CD4-positive, CD25-positive, alpha-beta regulatory T cell (primary cell): ENCODE data around the gene ABCA13. TPM values are rescaled to one million over a fixed set of nuclear protein-coding genes. Genes with fewer than 3 reads are reported as not detected.

Experiments used
- ATAC-seq, 2 donors: fragments of 150-1000 bp; cut with Tn5 transposase; one replicate each; pipeline ENCODE4 v1.10.0; 2021; ENCODE audit warnings: low read depth in 2 of 2, moderate number of reproducible peaks in 2 of 2, moderate library complexity in 1 of 2
- DNase-seq, 3 donors: peaks; one replicate each; pipeline versions ENCODE4 v3.0.0 to v3.0.0-alpha.2; 2012 to 2022; ENCODE audit warnings: mixed read lengths in 1 of 3
- H3K27ac ChIP-seq: one replicate; pipeline ENCODE4 v1.7.0; 2013; ENCODE audit warnings: mild to moderate bottlenecking, low read length; ENCODE audit not compliant: insufficient read depth, poor library complexity, severe bottlenecking
- H3K27me3 ChIP-seq: one replicate; pipeline ENCODE4 v1.7.0; 2013; ENCODE audit warnings: low read length; ENCODE audit not compliant: control insufficient read depth, insufficient read depth
- H3K36me3 ChIP-seq: one replicate; pipeline ENCODE4 v1.7.0; 2013; ENCODE audit warnings: mild to moderate bottlenecking, low read length, moderate library complexity; ENCODE audit not compliant: control insufficient read depth, insufficient read depth
- H3K4me1 ChIP-seq: 2 replicates; pipeline ENCODE4 v1.7.0; 2013; ENCODE audit warnings: mild to moderate bottlenecking, low read length; ENCODE audit not compliant: insufficient read depth, control insufficient read depth, poor library complexity, severe bottlenecking
- H3K4me3 ChIP-seq: one replicate; pipeline ENCODE4 v1.7.0; 2013; ENCODE audit warnings: low read depth, mild to moderate bottlenecking, low read length, moderate library complexity
- H3K9me3 ChIP-seq, 2 experiments: 1 replicate in 1 of 2; 2 replicates in 1 of 2; pipeline ENCODE4 v1.7.0; 2013; ENCODE audit warnings: low read length in 2 of 2, mild to moderate bottlenecking in 1 of 2, moderate library complexity in 1 of 2; ENCODE audit not compliant: control insufficient read depth in 2 of 2
- H3K27ac Mint-ChIP-seq, 3 donors: one replicate each; pipeline ENCODE4 v1.8.0; 2020 to 2022; ENCODE audit warnings: mild to moderate bottlenecking in 3 of 3, mixed read lengths in 3 of 3, moderate library complexity in 2 of 3
- H3K27me3 Mint-ChIP-seq: one replicate; pipeline ENCODE4 v1.8.0; 2022; ENCODE audit warnings: mild to moderate bottlenecking, mixed read lengths
- H3K36me3 Mint-ChIP-seq: one replicate; pipeline ENCODE4 v1.8.0; 2020; ENCODE audit warnings: mixed read lengths
- H3K4me1 Mint-ChIP-seq, 4 donors: one replicate each; pipeline ENCODE4 v1.8.0; 2020 to 2022; ENCODE audit warnings: mixed read lengths in 4 of 4, mild to moderate bottlenecking in 1 of 4
- H3K4me3 Mint-ChIP-seq, 4 donors: one replicate each; pipeline ENCODE4 v1.8.0; 2020 to 2022; ENCODE audit warnings: mild to moderate bottlenecking in 4 of 4, mixed read lengths in 4 of 4, moderate library complexity in 3 of 4
- H3K9me3 Mint-ChIP-seq, 7 donors: one replicate each; pipeline ENCODE4 v1.8.0; 2020 to 2022; ENCODE audit warnings: mixed read lengths in 7 of 7, mild to moderate bottlenecking in 3 of 7, moderate library complexity in 2 of 7
- polyA plus RNA-seq, 4 donors: library from polyadenylated mRNA; unstranded; fragments of 300-500 nt; fragmentation: Illumina TruSeq; gene quantifications; one replicate each; pipeline ENCODE4 v1.2.3, GENCODE V29; 2021
- total RNA-seq: library from RNA; stranded (reverse); gene quantifications from one replicate; pipeline ENCODE4 v1.2.3, GENCODE V29; 2022

ABCA13 gene
- total and polyA plus RNA-seq, 5 donors from 2014 or later: 1.1 TPM; not detected in 4

DNA sequence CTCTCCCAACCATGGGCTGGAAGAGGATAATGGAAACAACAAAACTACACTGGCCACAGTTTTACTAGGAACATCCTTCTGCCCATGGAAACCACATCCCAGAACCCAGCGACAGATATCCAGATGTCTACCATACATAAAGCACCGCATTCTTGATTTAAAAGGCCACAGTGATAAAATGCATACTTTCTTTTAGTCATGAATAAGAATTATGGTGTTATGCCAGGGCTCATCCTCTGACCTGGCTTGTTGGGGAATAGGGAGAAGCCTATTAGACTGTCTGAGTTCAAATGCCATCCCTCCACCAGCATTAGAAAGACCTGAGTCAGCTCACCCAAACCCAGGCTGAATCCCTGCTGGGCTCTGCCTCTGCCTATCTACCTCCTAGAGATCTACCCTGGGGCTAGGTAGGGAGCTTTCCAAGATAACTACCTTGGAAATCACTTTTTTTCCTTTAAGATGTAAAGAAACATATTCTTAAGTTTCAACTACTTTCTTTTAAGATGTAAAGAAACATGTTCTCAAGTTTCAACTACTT lies 5.2 kb downstream of the ABCA13 start:
- no peaks in the 10 kb centered on the region for H3K36me3 ChIP-seq
- ATAC-seq (no peak), DNase-seq (no peak)
- H3K4me3 ChIP-seq: no peak overlapping the region
- Mint-ChIP-seq H3K27me3 (no peaks in the 10 kb centered on the region), H3K4me3 (no peak overlapping the region), H3K36me3 (no peaks in the 10 kb centered on the region), H3K27ac (no peak overlapping the region), H3K9me3 (no peaks in the 10 kb centered on the region), H3K4me1 (no peaks in the 10 kb centered on the region)
- H3K27me3 ChIP-seq: no peaks in the 10 kb centered on the region
- no peaks in the 10 kb centered on the region for H3K9me3 ChIP-seq
- no peak overlapping the region for H3K27ac ChIP-seq
- H3K4me1 ChIP-seq: no peaks in the 10 kb centered on the region

DNA sequence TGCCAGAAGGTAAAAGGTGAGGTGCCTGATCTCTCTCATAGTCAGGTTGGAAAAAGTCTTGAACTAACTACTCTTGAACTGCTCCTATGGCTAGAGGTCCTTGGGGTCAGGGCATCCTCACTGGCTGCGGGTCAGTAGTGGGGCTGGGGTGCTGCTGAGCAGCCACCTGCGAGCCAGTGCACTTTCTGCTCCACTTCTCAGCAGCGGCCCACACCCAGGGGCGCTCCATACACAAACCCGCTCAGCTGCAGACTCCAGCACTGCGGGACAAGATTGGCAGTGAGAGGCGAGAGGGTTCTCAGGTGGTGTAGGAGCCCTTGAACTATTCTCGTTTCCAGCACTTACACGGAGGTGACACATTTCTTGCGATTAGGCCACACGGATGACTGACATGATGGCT lies 6.0 kb downstream of the ABCA13 start:
- no peaks in the 10 kb centered on the region for H3K36me3 ChIP-seq
- DNase-seq (no peak), ATAC-seq (no peak)
- H3K9me3 ChIP-seq: no peaks in the 10 kb centered on the region
- no peaks in the 10 kb centered on the region for H3K4me1 Mint-ChIP-seq
- H3K9me3 Mint-ChIP-seq: no peaks in the 10 kb centered on the region
- H3K27ac Mint-ChIP-seq: no peak overlapping the region
- no peak overlapping the region for H3K4me3 ChIP-seq
- no peaks in the 10 kb centered on the region for H3K36me3 Mint-ChIP-seq
- no peaks in the 10 kb centered on the region for H3K27me3 Mint-ChIP-seq
- no peaks in the 10 kb centered on the region for H3K4me1 ChIP-seq
- no peak overlapping the region for H3K27ac ChIP-seq
- no peaks in the 10 kb centered on the region for H3K27me3 ChIP-seq
- no peak overlapping the region for H3K4me3 Mint-ChIP-seq

- Histone ChIP-seq H3K4me3 (no peak overlapping the region), H3K36me3 (no peaks in the 10 kb centered on the region), H3K27ac (no peak overlapping the region), H3K27me3 (no peaks in the 10 kb centered on the region), H3K4me1 (no peaks in the 10 kb centered on the region), H3K9me3 (no peaks in the 10 kb centered on the region)
- H3K27ac Mint-ChIP-seq: no peak overlapping the region
- ATAC-seq: no peak
- H3K9me3 Mint-ChIP-seq: no peaks in the 10 kb centered on the region
- no peak overlapping the region for H3K4me3 Mint-ChIP-seq
- H3K27me3 Mint-ChIP-seq: peaks cover 5% of the 10 kb centered on the region
- H3K4me1 Mint-ChIP-seq: no peaks in the 10 kb centered on the region
- DNase-seq: no peak
- H3K36me3 Mint-ChIP-seq: no peaks in the 10 kb centered on the region
Measured at GRCh38 chr7:48179496-48180030, 8.3 kb downstream of the ABCA13 start.

DNA sequence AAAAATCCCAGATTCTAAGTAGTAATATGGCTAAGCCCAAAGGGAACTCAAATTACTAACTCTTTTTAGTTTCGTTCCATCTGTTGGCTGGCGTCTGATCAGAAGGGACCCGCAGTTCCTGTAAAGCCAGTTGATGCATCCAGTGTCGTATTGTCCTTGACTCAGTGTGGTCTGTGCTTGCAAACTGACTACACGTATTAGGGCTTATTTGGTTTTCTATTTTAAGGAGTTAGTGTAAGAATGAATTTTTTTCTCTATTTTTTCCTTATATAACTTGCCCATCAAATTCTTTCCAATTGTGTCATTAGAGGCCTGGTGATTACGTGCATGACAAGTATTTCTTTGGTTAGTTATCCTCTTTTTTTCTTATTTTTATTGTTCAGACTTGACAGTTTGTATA lies 9.7 kb downstream of the ABCA13 start:
- ATAC-seq (no peak), DNase-seq (no peak)
- Mint-ChIP-seq H3K27me3 (peaks cover 5% of the 10 kb centered on the region), H3K27ac (no peak overlapping the region), H3K4me3 (no peak overlapping the region), H3K36me3 (no peaks in the 10 kb centered on the region), H3K9me3 (no peaks in the 10 kb centered on the region), H3K4me1 (no peaks in the 10 kb centered on the region)
- Histone ChIP-seq H3K27me3 (no peaks in the 10 kb centered on the region), H3K4me3 (no peak overlapping the region), H3K9me3 (no peaks in the 10 kb centered on the region), H3K27ac (no peak overlapping the region), H3K36me3 (no peaks in the 10 kb centered on the region), H3K4me1 (no peaks in the 10 kb centered on the region)

DNA sequence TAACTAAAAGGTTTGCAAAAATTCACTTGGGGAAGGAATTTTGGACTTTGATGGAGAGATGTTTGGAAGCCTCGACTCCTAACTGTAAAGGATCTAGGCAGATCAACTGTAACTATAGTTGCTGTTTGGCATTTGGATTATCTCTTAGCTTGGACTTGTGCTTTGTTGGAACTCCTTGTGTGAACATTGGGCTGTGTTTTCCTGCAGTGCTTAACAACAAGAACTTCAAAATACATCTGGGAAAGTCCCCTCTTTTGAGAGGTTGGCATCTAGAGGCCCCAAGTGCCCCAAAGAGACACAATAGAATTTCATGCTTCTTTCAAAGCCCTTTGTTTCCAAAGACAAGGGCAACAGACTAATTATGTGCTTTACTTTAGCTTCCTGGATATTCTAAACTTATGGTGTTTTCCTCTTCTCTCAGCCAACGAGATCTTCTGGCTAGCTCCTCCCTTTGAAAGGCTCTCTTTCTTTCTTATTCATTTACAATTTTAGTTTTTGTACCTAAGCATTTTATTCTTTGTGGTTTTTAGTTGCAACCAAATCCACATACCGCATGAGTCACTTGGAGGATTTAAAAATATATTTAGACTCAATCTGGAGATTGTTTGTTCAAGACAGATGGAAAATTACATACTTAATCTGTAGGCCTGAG lies 11.6 kb downstream of the ABCA13 start:
- no peak overlapping the region for H3K27ac Mint-ChIP-seq
- H3K27me3 Mint-ChIP-seq: peaks cover 8% of the 10 kb centered on the region
- H3K9me3 Mint-ChIP-seq: peaks cover 0 to 3% (median 0%) of the 10 kb centered on the region in 7 donors

DNA sequence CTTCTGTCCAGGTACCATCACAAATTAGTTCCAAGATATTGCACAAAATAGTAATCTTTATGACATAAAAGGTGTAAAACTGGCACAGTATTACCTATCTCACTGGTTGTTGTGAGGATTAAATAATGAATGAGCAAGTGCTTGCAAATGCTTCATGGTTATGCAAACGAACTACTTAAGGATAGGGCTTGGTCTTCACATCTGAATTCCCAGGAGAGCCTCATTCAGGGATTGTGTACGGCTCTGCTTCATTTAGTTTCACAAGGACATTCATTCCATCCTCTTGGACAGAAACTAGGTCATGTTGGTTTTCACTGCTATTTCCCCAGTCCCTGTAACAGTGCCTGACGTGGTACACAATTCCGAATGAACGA lies 12.1 kb downstream of the ABCA13 start:
- no peak overlapping the region for H3K27ac Mint-ChIP-seq
- peaks cover 0 to 4% (median 0%) of the 10 kb centered on the region in 7 donors for H3K9me3 Mint-ChIP-seq
- no peaks in the 10 kb centered on the region for H3K4me1 Mint-ChIP-seq
- H3K36me3 ChIP-seq: no peaks in the 10 kb centered on the region
- H3K27ac ChIP-seq: no peak overlapping the region
- no peaks in the 10 kb centered on the region for H3K4me1 ChIP-seq
- no peak for ATAC-seq
- H3K4me3 ChIP-seq: no peak overlapping the region
- DNase-seq: no peak
- peaks cover 10% of the 10 kb centered on the region for H3K27me3 Mint-ChIP-seq
- H3K36me3 Mint-ChIP-seq: no peaks in the 10 kb centered on the region
- no peaks in the 10 kb centered on the region for H3K9me3 ChIP-seq
- peaks cover 4% of the 10 kb centered on the region for H3K27me3 ChIP-seq
- no peak overlapping the region for H3K4me3 Mint-ChIP-seq

More for the DNA sequence above, 11.6 kb downstream of the ABCA13 start:
- H3K4me1 Mint-ChIP-seq: no peaks in the 10 kb centered on the region
- H3K36me3 Mint-ChIP-seq: no peaks in the 10 kb centered on the region
- DNase-seq: no peak
- ATAC-seq: no peak
- no peak overlapping the region for H3K4me3 ChIP-seq
- H3K27me3 ChIP-seq: no peaks in the 10 kb centered on the region
- no peaks in the 10 kb centered on the region for H3K4me1 ChIP-seq
- H3K9me3 ChIP-seq: no peaks in the 10 kb centered on the region
- no peak overlapping the region for H3K4me3 Mint-ChIP-seq
- no peak overlapping the region for H3K27ac ChIP-seq
- H3K36me3 ChIP-seq: no peaks in the 10 kb centered on the region

GRCh38 chr7:48183965-48184364 lies 12.7 kb downstream of the ABCA13 start:
- Mint-ChIP-seq H3K9me3 (peaks cover 0 to 4% (median 0%) of the 10 kb centered on the region in 7 donors), H3K36me3 (no peaks in the 10 kb centered on the region), H3K27me3 (peaks cover 12% of the 10 kb centered on the region), H3K4me1 (no peaks in the 10 kb centered on the region), H3K27ac (no peak overlapping the region), H3K4me3 (no peak overlapping the region)
- H3K27me3 ChIP-seq: peaks cover 4% of the 10 kb centered on the region
- H3K9me3 ChIP-seq: no peaks in the 10 kb centered on the region
- H3K4me1 ChIP-seq: no peaks in the 10 kb centered on the region
- no peak overlapping the region for H3K4me3 ChIP-seq
- no peak overlapping the region for H3K27ac ChIP-seq
- no peaks in the 10 kb centered on the region for H3K36me3 ChIP-seq
- DNase-seq: no peak
- ATAC-seq: no peak
